ENCODE results near the gene COMT.
"Not testable (repeated sequence)": the region's sequence is repeated elsewhere in the genome, so short reads cannot be mapped to it uniquely, and the experiment has no call there.

The COMT gene

DNA sequence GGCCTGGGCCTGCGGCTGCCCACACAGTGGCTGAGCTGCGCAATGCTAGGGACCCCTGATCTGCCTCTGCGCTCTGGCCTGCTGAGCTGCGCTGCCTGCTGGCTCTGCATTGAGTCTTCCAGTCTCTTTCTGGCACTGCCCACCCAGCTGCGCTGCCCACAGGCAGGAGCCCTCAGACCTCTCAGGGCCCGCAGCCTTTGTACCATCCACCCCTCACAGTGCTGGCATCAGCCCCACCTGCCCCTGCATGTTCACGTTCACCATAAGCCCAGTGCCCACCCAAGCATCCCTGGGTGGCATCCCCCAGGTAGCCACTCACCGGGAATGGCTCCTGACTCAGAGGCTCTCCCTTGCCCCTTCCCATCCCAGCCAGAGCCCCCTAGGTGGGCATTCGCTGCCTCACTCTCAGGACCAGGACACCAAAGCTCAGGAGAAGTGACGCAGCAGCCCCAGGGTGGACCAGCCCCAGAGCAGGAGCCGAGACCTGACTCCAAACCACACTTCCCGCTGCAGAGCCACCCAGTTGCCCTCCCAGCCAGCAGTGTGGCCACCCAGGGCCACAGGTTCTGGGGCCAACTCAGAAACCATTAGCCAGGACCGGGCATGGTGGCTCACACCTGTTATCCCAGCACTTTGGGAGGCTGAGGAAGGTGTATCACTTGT is 21.7 kb upstream of the COMT start:
- no peak overlapping the region for H3K4me3 ChIP-seq (ENCODE audit: low read depth, low read length)
- no peak for DNase-seq (ENCODE audit: low read depth)
- TF ChIP-seq, protein P1, sequence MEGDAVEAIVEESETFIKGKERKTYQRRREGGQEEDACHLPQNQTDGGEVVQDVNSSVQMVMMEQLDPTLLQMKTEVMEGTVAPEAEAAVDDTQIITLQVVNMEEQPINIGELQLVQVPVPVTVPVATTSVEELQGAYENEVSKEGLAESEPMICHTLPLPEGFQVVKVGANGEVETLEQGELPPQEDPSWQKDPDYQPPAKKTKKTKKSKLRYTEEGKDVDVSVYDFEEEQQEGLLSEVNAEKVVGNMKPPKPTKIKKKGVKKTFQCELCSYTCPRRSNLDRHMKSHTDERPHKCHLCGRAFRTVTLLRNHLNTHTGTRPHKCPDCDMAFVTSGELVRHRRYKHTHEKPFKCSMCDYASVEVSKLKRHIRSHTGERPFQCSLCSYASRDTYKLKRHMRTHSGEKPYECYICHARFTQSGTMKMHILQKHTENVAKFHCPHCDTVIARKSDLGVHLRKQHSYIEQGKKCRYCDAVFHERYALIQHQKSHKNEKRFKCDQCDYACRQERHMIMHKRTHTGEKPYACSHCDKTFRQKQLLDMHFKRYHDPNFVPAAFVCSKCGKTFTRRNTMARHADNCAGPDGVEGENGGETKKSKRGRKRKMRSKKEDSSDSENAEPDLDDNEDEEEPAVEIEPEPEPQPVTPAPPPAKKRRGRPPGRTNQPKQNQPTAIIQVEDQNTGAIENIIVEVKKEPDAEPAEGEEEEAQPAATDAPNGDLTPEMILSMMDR (IDR thresholded peaks at IDR 0.05; ENCODE audit: control insufficient read depth, extremely low read depth, insufficient read depth) = no peak

DNA sequence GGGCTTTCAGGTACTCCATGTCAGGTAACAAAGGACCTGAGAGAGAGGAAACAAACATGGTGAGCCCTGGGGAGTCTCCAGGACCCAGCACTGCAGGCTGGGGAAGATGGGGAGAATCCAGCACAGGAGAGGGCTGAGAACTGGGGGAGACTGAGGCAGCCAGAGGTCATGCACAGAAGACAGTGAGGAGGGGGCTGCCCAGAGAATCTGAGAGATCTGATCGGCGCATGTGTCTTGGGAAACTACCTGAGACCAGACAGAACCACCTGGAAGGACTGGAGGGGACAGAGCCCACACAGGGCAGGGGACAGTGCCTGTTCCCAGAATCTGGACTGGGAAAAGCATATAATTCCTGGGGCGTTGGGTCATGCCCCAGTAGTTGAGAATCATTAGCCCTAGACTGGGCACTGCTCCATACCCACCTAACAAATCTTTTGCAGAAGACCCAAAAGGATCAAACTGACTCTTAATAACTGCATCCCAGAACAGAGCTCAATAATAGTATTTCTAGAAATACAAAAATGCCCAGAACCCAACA is 20.0 kb upstream of the COMT start:
- DNase-seq (ENCODE audit: low read depth) = no peak
- TF ChIP-seq, protein P1 (IDR thresholded peaks at IDR 0.05; ENCODE audit: control insufficient read depth, extremely low read depth, insufficient read depth) = no peak
- no peak overlapping the region for H3K4me3 ChIP-seq (ENCODE audit: low read depth, low read length)

DNA sequence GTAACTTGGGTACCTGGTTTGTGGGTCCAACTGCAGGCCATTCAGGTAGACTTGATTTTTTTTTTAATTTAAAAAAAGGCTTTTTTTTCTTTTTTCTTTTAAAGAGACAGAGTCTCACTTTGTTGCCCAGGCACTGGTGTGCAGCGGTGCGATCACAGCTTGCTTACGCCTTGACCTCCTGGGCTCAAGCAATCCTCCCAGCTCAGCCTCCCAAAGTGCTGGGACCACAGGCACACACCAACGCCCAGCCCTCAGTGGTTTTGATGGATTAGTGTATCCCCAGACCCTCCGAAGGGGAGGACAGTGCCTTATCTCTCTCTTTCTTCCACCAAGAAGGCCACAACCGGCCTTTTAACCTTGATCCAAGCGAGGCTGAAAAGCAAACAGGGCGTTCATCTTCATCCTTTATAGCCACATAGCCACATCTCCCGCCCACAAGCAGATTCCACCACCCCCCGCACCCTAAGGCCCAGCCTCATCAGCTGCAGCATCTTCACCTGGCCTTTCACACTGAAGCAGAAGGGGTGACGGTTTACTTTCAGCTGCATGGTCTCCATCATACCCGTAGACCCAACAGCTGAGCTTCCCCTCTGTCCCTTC is 17.6 kb upstream of the COMT start:
- TF ChIP-seq, protein P1 (IDR thresholded peaks at IDR 0.05; ENCODE audit: control insufficient read depth, extremely low read depth, insufficient read depth) = no peak
- H3K4me3 ChIP-seq (ENCODE audit: low read depth, low read length) = no peak overlapping the region
- DNase-seq (ENCODE audit: low read depth) = no peak

DNA sequence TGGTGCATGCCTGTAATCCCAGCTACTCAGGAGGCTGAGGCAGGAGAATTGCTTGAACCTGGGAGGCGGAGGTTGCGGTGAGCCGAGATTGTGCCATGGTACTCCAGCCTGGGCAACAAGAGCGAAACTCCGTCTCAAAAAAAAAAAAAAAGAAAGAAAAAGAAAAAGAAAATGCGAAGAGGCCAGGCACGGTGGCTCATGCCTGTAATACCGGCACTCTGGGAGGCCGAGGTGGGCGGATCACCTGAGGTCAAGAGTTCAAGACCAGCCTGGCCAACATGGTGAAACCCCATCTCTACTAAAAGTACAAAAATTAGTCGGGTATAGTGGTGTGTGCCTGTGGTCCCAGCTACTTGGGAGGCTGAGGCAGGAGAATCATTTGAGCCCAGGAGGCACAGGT is 15.5 kb upstream of the COMT start:
- not testable (repeated sequence) for H3K4me3 ChIP-seq (ENCODE audit: low read depth, low read length); DNase-seq (ENCODE audit: low read depth)

DNA sequence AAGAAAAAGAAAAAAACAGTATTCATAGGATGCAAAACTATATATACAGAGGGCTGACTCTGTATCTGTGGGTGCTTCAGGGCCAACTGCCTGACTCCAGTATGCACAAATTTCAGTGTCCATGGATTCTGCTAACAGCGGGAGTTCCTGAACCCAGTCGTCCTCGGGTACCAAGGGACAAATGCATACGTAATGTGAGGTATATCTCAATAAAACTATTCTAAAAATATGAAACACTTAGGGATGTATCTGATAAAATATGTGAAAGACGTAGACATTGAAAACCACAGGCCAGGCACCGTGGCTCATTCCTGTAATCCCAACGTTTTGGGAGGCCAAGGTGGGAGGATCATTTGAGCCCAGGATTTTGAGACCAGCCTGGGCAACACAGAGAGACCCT is 13.9 kb upstream of the COMT start:
- no peak overlapping the region for H3K4me3 ChIP-seq (ENCODE audit: low read depth, low read length)
- DNase-seq (ENCODE audit: low read depth) = no peak
- TF ChIP-seq, protein P1 (IDR thresholded peaks at IDR 0.05; ENCODE audit: control insufficient read depth, extremely low read depth, insufficient read depth) = no peak

DNA sequence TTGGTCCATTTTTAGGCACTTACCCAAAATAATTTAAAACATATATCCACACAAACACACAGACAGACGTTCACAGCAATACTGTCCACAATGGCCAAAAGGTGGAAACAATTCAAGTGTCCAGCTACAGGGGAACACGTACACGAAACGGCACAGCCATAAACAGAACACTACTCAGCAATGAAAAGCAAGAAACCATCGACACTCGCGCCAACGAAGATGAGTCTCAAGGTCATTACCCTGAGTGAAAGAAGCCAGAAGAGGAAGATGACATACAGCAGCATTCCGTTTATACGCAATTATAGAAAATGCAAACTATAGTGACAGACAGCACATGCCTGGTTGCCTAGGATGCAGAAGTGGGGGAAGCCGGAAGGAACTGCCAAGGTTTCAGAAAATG is 13.4 kb upstream of the COMT start:
- DNase-seq (ENCODE audit: low read depth) = no peak
- no peak overlapping the region for H3K4me3 ChIP-seq (ENCODE audit: low read depth, low read length)
- TF ChIP-seq, protein P1 (IDR thresholded peaks at IDR 0.05; ENCODE audit: control insufficient read depth, extremely low read depth, insufficient read depth) = no peak

DNA sequence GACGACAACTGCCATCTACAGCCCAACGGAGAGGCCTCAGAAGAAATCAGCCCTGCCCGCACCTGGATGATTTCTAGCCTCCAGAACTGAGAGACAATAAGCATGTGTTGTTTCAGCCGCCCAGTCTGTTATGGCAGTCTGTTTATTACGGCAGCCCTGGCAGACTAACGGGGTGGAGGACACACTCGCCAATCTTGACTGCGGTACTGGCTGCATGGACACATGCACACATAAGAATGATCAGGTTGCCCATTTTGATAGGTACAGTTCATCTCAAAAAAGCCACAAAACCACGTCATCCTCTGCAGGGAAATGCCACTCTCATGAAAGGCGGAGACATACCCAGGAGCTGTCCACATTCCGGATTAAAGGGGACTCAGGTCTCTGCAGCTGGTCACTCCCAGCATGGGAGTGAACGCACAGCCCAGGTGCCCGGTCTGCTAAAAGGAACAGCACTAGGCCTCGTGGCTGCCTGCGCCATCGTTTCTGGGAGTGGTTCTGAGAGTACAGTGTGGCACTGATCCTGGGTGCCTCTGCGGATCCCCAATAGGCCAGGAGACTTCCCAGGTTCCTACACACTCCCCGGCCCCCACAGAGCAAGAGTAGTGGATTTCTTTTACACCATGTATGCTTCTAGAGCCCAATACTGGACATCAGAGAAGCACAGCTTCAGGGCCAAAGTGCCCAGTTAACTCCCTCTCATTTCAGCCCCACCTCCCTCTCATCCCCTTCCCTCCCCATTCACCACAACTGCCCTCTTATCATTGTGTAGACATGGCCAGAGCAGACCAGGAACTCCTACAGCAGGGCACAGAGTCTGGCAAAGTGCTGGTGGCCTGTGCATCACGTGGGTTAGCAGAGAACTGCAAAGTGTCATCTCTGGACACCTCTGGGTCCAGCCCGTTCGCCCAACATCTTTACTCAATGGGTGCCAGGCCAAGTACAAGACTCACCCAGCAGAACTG is 11.7 kb upstream of the COMT start:
- TF ChIP-seq, protein P1 (IDR thresholded peaks at IDR 0.05; ENCODE audit: control insufficient read depth, extremely low read depth, insufficient read depth) = no peak
- DNase-seq (ENCODE audit: low read depth) = no peak
- H3K4me3 ChIP-seq (ENCODE audit: low read depth, low read length) = no peak overlapping the region
